Breast epithelium (tissue), 4 donors: ENCODE data around the gene ADAM22. TPM values are rescaled to one million over a fixed set of nuclear protein-coding genes. Genes with fewer than 3 reads are reported as not detected.
A peak's percentile ranks its signal among the peaks of the same experiment; 100 is the strongest.

Experiments
- DNase-seq, 2 donors: peaks; one replicate each; pipeline ENCODE4 v3.0.0-alpha.2; 2019; ENCODE audit warnings: low spot score in 2 of 2
- H3K27ac ChIP-seq, 2 donors: fragments of 200-600 bp; sonication (generic) in 1 of 2; one replicate each; pipeline ENCODE4 v1.5.1; 2016 to 2019; ENCODE audit warnings: mild to moderate bottlenecking in 1 of 2
- H3K27me3 ChIP-seq, 2 donors: fragments of 200-600 bp; sonication (generic) in 1 of 2; one replicate each; pipeline versions ENCODE4 v1.5.1 to v1.6.0; 2017 to 2019; ENCODE audit warnings: control low read depth in 1 of 2, mild to moderate bottlenecking in 1 of 2
- H3K36me3 ChIP-seq: fragments of 200-600 bp; one replicate; pipeline ENCODE4 v1.5.1; 2019
- H3K4me1 ChIP-seq, 2 donors: fragments of 200-600 bp; sonication (generic); one replicate each; pipeline ENCODE4 v1.5.1; 2016 to 2019; ENCODE audit warnings: control low read depth in 1 of 2
- H3K4me3 ChIP-seq, 3 donors: fragments of 200-600 bp; sonication (generic); 1 replicate in 2 of 3; 2 replicates in 1 of 3; pipeline ENCODE4 v1.5.1; 2016 to 2019; ENCODE audit warnings: mild to moderate bottlenecking in 3 of 3, moderate library complexity in 2 of 3
- H3K9me3 ChIP-seq, 2 donors: fragments of 200-600 bp; sonication (generic) in 1 of 2; one replicate each; pipeline ENCODE4 v1.5.1; 2016 to 2019; ENCODE audit warnings: control low read depth in 1 of 2
- POLR2A ChIP-seq: fragments of 450-650 bp; IDR thresholded peaks from one replicate; pipeline ENCODE4 v1.6.1; 2016; ENCODE audit warnings: antibody characterized with exemption, mild to moderate bottlenecking, moderate library complexity
- POLR2AphosphoS5 ChIP-seq, 3 donors: sonication (generic); formaldehyde crosslinking; IDR thresholded peaks; one replicate each; pipeline ENCODE4 v1.6.1; 2017; ENCODE audit warnings: antibody characterized with exemption in 3 of 3
- intact Hi-C: fragments of 100-400 bp; cut with DNase I; formaldehyde crosslinking; loops from one replicate; pipeline ENCODE4 v1.15.1; 2023; ENCODE audit warnings: low total_unique reads
- total RNA-seq, 3 donors: library from RNA; depleted of rRNA; stranded (reverse); fragments of >200 nt; gene quantifications; one replicate each; pipeline ENCODE4 v1.1.0, GENCODE V29; 2016
- TF ChIP-seq, protein P1 (sequence below), 3 donors: fragments of 450-650 bp; IDR thresholded peaks; one replicate each; pipeline ENCODE4 v1.5.1; 2016 to 2017; ENCODE audit warnings: antibody characterized with exemption in 3 of 3, mild to moderate bottlenecking in 3 of 3, moderate library complexity in 3 of 3

Gene ADAM22
- total RNA-seq, 3 donors from 2014 or later = 2.3 to 7.5 (median 3.4) TPM

DNA sequence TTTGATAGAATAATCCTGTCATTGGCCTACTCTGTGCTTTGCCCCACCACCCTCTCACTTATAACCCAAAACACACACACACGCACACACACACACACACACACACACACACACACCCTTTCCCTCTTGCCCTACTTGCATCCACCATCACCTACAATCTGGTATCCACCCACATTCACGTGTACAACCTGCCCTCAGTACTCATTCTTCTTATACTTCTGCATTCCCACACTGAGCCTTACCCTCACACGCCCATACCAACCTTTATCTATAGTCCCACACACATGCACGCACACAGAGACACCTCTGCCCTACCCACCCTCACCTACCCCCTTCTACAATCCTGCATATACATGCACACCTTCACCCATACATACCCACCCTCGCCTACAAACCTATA, 296.6 kb downstream of the ADAM22 start:
- Histone ChIP-seq H3K27ac (no peak overlapping the region), H3K4me3 (no peak overlapping the region), H3K27me3 (no peaks in the 10 kb centered on the region), H3K4me1 (no peaks in the 10 kb centered on the region), H3K36me3 (no peaks in the 10 kb centered on the region), H3K9me3 (no peaks in the 10 kb centered on the region)
- intact Hi-C loops = no loop called here
- no peak for DNase-seq
- TF ChIP-seq, protein P1, sequence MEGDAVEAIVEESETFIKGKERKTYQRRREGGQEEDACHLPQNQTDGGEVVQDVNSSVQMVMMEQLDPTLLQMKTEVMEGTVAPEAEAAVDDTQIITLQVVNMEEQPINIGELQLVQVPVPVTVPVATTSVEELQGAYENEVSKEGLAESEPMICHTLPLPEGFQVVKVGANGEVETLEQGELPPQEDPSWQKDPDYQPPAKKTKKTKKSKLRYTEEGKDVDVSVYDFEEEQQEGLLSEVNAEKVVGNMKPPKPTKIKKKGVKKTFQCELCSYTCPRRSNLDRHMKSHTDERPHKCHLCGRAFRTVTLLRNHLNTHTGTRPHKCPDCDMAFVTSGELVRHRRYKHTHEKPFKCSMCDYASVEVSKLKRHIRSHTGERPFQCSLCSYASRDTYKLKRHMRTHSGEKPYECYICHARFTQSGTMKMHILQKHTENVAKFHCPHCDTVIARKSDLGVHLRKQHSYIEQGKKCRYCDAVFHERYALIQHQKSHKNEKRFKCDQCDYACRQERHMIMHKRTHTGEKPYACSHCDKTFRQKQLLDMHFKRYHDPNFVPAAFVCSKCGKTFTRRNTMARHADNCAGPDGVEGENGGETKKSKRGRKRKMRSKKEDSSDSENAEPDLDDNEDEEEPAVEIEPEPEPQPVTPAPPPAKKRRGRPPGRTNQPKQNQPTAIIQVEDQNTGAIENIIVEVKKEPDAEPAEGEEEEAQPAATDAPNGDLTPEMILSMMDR (IDR thresholded peaks at IDR 0.05) = no peak
- TF ChIP-seq POLR2A (no peak), POLR2AphosphoS5 (IDR thresholded peaks at IDR 0.05) (no peak)

DNA sequence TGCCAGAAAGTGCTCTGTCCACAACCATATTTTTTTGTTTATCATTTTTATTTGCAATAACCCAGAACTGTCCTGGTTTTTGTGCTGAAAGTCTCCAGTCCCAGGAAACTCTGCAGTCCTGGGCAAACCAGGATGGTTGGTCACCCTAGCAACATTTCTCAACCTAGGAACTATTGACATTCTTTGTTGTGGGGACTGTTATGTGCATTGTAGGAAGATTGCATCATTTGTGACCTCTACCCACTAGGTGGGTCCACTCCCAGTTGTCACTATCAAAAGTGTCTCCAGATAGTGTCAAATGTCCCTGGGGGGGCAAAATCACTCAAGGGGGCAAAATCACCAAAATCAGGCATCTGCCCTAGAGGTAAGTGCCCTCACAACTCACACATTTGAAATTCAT, 299.8 kb downstream of the ADAM22 start:
- Histone ChIP-seq H3K27ac (no peak overlapping the region), H3K36me3 (no peaks in the 10 kb centered on the region), H3K4me3 (no peak overlapping the region), H3K27me3 (no peaks in the 10 kb centered on the region), H3K4me1 (no peaks in the 10 kb centered on the region), H3K9me3 (no peaks in the 10 kb centered on the region)
- intact Hi-C loops = no loop called here
- DNase-seq = no peak
- TF ChIP-seq POLR2A = no peak
- TF ChIP-seq, protein P1 (IDR thresholded peaks at IDR 0.05) = no peak
- no peak for TF ChIP-seq POLR2AphosphoS5 (IDR thresholded peaks at IDR 0.05)

DNA sequence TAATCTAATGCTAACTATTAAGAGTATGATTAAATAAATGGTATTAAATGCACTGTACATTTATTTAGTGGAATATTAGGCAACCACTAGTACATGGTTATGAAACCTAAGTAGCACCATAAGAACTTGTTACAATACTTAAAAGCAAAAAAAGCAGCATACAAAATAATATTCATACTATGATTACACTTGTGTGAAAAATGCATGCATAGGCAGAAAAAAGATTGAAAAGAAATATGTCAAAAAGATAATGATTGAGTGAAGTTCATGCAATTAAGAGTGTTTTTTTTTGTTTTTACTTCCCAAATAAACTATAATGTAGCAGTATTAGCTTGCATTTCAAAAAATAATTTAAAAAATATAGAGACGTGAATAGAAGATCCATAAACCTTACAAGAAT, 305.8 kb downstream of the ADAM22 start:
- Histone ChIP-seq H3K9me3 (no peaks in the 10 kb centered on the region), H3K4me3 (no peak overlapping the region), H3K27me3 (no peaks in the 10 kb centered on the region), H3K36me3 (no peaks in the 10 kb centered on the region), H3K27ac (no peak overlapping the region), H3K4me1 (no peaks in the 10 kb centered on the region)
- no peak for TF ChIP-seq POLR2AphosphoS5 (IDR thresholded peaks at IDR 0.05)
- TF ChIP-seq, protein P1 (IDR thresholded peaks at IDR 0.05) = no peak
- TF ChIP-seq POLR2A = no peak
- no peak for DNase-seq
- intact Hi-C loops = no loop called here

DNA sequence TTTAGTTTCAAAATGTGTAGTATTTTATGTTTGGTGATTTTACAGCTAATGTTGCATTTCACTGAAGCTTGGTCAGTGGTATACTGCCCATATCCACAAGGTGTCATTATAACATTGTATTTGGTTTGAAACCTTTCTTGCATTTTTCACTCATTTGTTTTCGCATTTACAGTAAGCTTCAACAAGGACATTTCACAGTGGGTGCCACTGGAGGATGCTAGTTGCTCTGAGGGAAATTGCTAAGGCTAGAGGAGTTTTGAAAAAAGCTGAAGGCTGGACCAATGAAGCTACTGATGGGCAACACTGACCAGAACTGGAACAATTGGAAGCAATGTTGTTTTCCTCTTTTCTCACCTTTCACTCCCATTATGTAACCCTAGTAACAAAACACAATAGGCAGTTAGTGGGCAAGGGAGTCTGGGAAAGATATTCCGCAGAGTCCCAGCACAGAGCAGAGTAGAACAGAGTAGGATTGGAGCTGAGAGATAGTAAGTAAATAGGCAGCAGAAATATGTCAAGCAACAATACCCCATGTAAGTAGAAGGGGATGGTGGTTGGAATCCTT, 309.4 kb downstream of the ADAM22 start:
- peaks cover 0 to 5% of the 10 kb centered on the region in 2 donors for H3K9me3 ChIP-seq
- TF ChIP-seq POLR2A = no peak
- TF ChIP-seq, protein P1 (IDR thresholded peaks at IDR 0.05) = peak; percentile 91 to 94 (median 92)
- no peaks in the 10 kb centered on the region for H3K36me3 ChIP-seq
- peak overlapping the region in 1 of 2 donors; percentile 6 for H3K27ac ChIP-seq
- no peak overlapping the region for H3K4me3 ChIP-seq
- no peaks in the 10 kb centered on the region for H3K4me1 ChIP-seq
- no peak for DNase-seq
- no peaks in the 10 kb centered on the region for H3K27me3 ChIP-seq
- intact Hi-C loops = no loop called here

DNA sequence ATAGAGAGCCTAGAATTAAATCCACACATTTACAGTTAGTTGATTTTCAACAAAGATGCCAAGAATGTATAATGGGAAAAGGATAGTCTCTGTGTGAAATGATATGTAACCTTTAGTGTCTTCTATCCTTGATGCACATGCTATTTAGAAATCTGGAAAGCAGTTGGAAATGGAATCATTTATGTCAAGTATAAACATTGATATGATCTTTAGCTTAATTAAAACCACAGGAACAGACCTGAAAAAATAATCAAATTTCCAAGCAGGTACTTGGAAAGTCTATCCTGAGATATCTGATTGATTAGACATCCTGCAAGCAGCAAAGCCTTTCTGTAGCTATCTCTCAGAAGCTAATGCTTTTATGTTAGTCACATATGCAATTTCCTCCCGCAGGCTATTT, 310.2 kb downstream of the ADAM22 start:
- DNase-seq = no peak
- Histone ChIP-seq H3K27me3 (no peaks in the 10 kb centered on the region), H3K4me1 (no peaks in the 10 kb centered on the region), H3K27ac (no peak overlapping the region), H3K36me3 (no peaks in the 10 kb centered on the region), H3K4me3 (no peak overlapping the region), H3K9me3 (peaks cover 0 to 5% of the 10 kb centered on the region in 2 donors)
- TF ChIP-seq POLR2AphosphoS5 (IDR thresholded peaks at IDR 0.05) = no peak
- no peak for TF ChIP-seq POLR2A
- TF ChIP-seq, protein P1 (IDR thresholded peaks at IDR 0.05) = no peak
- intact Hi-C loops = no loop called here

Other genes starting within 250 kb of the ADAM22 start
- 10 to 100 TPM in 2 of 3 donors, 1 to 10 TPM in 1; 9.8 to 34.1 (median 13.8) TPM for gene SLC25A40, start 57.9 kb upstream of the ADAM22 start, total RNA-seq
- 10 to 100 TPM; 10.1 to 18.6 (median 15.7) TPM for gene DBF4, start 57.8 kb upstream of the ADAM22 start, total RNA-seq